OCI-LY3 (cell line): ENCODE measurements around the gene GRID2.
"Not testable (repeated sequence)": the region's sequence is repeated elsewhere in the genome, so short reads cannot be mapped to it uniquely, and the experiment has no call there.

Source experiments
- H2AFZ ChIP-seq: fragments of 200-600, 300-600 bp; shearing (Covaris generic); 2 replicates; pipeline ENCODE4 v1.6.0; 2014; ENCODE audit warnings: antibody characterized with exemption, low read depth, low read length
- H3K27ac ChIP-seq: fragments of 200-600, 300-600 bp; sonication (generic); 2 replicates; pipeline ENCODE4 v1.5.1; 2014; ENCODE audit warnings: mild to moderate bottlenecking, low read length, moderate library complexity, mixed read lengths
- H3K27me3 ChIP-seq: fragments of 200-600, 300-600 bp; sonication (generic); 2 replicates; pipeline ENCODE4 v1.6.1; 2014; ENCODE audit warnings: low read depth, low read length, mixed read lengths
- H3K36me3 ChIP-seq: fragments of 200-600, 300-600 bp; sonication (generic); replicated peaks from 2 replicates; pipeline ENCODE3; 2014; ENCODE audit warnings: low read depth, low read length, mixed read lengths
- H3K4me1 ChIP-seq: fragments of 300-600, 200-600 bp; sonication (generic); 2 replicates; pipeline ENCODE4 v1.6.1; 2014; ENCODE audit warnings: low read length, mixed read lengths
- H3K4me2 ChIP-seq: fragments of 200-600, 300-600 bp; sonication (generic); 2 replicates; pipeline ENCODE4 v1.6.1; 2014; ENCODE audit warnings: low read length, mixed read lengths
- H3K4me3 ChIP-seq: fragments of 300-600, 200-600 bp; sonication (generic); 2 replicates; pipeline ENCODE4 v1.5.1; 2014; ENCODE audit warnings: antibody characterized with exemption, mild to moderate bottlenecking, low read length, moderate library complexity
- H3K79me2 ChIP-seq: fragments of 300-600, 200-600 bp; shearing (Covaris generic); 2 replicates; pipeline ENCODE4 v1.6.1; 2014; ENCODE audit warnings: mild to moderate bottlenecking, low read length, mixed read lengths
- H3K9ac ChIP-seq: fragments of 300-600, 200-600 bp; shearing (Covaris generic); 2 replicates; pipeline ENCODE4 v1.6.0; 2014; ENCODE audit warnings: mild to moderate bottlenecking, low read length, moderate library complexity
- H3K9me3 ChIP-seq: fragments of 200-600, 300-600 bp; shearing (Covaris generic); 2 replicates; pipeline ENCODE4 v1.6.1; 2014; ENCODE audit warnings: low read length, mixed read lengths; ENCODE audit not compliant: insufficient read depth
- H4K20me1 ChIP-seq: fragments of 200-600, 300-600 bp; sonication (generic); 2 replicates; pipeline ENCODE4 v1.6.1; 2016; ENCODE audit warnings: low read length, mixed read lengths; ENCODE audit not compliant: insufficient read depth
- CTCF ChIP-seq: fragments of 200-600, 300-600 bp; sonication (generic); IDR thresholded peaks from 2 replicates; pipeline ENCODE4 v1.5.1; 2014; ENCODE audit warnings: antibody characterized with exemption, low read length, low read depth
- EZH2phosphoT487 ChIP-seq: fragments of 200-600 bp; shearing (Covaris generic); IDR thresholded peaks from 2 replicates; pipeline ENCODE4 v1.6.1; 2018; ENCODE audit warnings: antibody characterized with exemption, mixed run types, low read depth

Gene GRID2

GRCh38 chr4:92445127-92445526 lies 141.4 kb downstream of the GRID2 start:
- Histone ChIP-seq H3K4me1 (no peaks in the 10 kb centered on the region), H3K27me3 (no peaks in the 10 kb centered on the region), H3K9ac (no peak overlapping the region), H3K4me2 (no peak overlapping the region), H2AFZ (no peak overlapping the region), H3K79me2 (no peaks in the 10 kb centered on the region), H3K9me3 (no peaks in the 10 kb centered on the region), H3K4me3 (no peak overlapping the region), H3K36me3 (no peaks in the 10 kb centered on the region), H4K20me1 (no peaks in the 10 kb centered on the region), H3K27ac (no peak overlapping the region)
- TF ChIP-seq EZH2phosphoT487 = no peak
- no peak for TF ChIP-seq CTCF

GRCh38 chr4:92447255-92447905 lies 143.6 kb downstream of the GRID2 start:
- Histone ChIP-seq H3K36me3 (no peaks in the 10 kb centered on the region), H3K4me3 (no peak overlapping the region), H3K79me2 (no peaks in the 10 kb centered on the region), H3K9me3 (no peaks in the 10 kb centered on the region), H4K20me1 (no peaks in the 10 kb centered on the region), H3K27me3 (no peaks in the 10 kb centered on the region), H3K4me2 (no peak overlapping the region), H3K4me1 (no peaks in the 10 kb centered on the region), H3K9ac (no peak overlapping the region), H2AFZ (no peak overlapping the region), H3K27ac (no peak overlapping the region)
- TF ChIP-seq EZH2phosphoT487 (no peak), CTCF (no peak)

GRCh38 chr4:92448176-92448575 lies 144.4 kb downstream of the GRID2 start:
- not testable (repeated sequence) for H3K36me3 ChIP-seq, H4K20me1 ChIP-seq, H3K4me3 ChIP-seq, H3K9ac ChIP-seq, H3K9me3 ChIP-seq, H3K27me3 ChIP-seq, H2AFZ ChIP-seq, H3K4me2 ChIP-seq, H3K4me1 ChIP-seq, H3K27ac ChIP-seq, H3K79me2 ChIP-seq

- H3K27me3 ChIP-seq = no peaks in the 10 kb centered on the region
- no peak overlapping the region for H3K4me3 ChIP-seq
- no peaks in the 10 kb centered on the region for H3K9me3 ChIP-seq
- no peak overlapping the region for H3K4me2 ChIP-seq
- H4K20me1 ChIP-seq = no peaks in the 10 kb centered on the region
- TF ChIP-seq CTCF = no peak
- TF ChIP-seq EZH2phosphoT487 = no peak
- H3K79me2 ChIP-seq = no peaks in the 10 kb centered on the region
- no peaks in the 10 kb centered on the region for H3K4me1 ChIP-seq
- H3K36me3 ChIP-seq = no peaks in the 10 kb centered on the region
- no peak overlapping the region for H3K27ac ChIP-seq
- no peak overlapping the region for H2AFZ ChIP-seq
- no peak overlapping the region for H3K9ac ChIP-seq
Measured at GRCh38 chr4:92450694-92451093, 146.9 kb downstream of the GRID2 start.
